OCI-LY7 (cell line): ENCODE data around the gene KIF12. TPM values are rescaled to one million over a fixed set of nuclear protein-coding genes. Genes with fewer than 3 reads are reported as not detected.

ENCODE experiments used
- BruUV-seq: library from RNA; stranded (reverse); fragments of 400-500 nt; replicated peaks from 2 replicates; lab custom pipeline; 2021; lab: Mats Ljungman, UMichigan
- CTCF ChIA-PET: fragments of 300-600 bp; sonication (Branson Sonifier 250); formaldehyde crosslinking; loops from one replicate; lab custom pipeline; 2022; ENCODE audit warnings: antibody characterized with exemption; ENCODE audit not compliant: unreplicated experiment; lab: Charles Lee
- POLR2A ChIA-PET: fragments of 300-600 bp; sonication (Branson Sonifier 250); formaldehyde crosslinking; loops from one replicate; lab custom pipeline; 2022; ENCODE audit warnings: antibody characterized with exemption; lab: Charles Lee
- DNase-seq: peaks from one replicate; pipeline ENCODE4 v3.0.0-alpha.2; 2015; ENCODE audit warnings: low spot score
- H2AFZ ChIP-seq: fragments of 200-600 bp; sonication (generic), shearing (Covaris generic); 2 replicates; pipeline ENCODE4 v1.6.1; 2014; ENCODE audit warnings: mild to moderate bottlenecking, antibody characterized with exemption, low read length, moderate library complexity
- H3K27ac ChIP-seq: fragments of 200-600 bp; sonication (generic); 2 replicates; pipeline ENCODE4 v1.5.1; 2014; ENCODE audit warnings: mixed run types, low read depth, mild to moderate bottlenecking, moderate library complexity, low read length, inconsistent platforms; ENCODE audit not compliant: poor library complexity, severe bottlenecking
- H3K36me3 ChIP-seq: fragments of 200-600 bp; sonication (generic); 2 replicates; pipeline ENCODE4 v1.6.1; 2014; ENCODE audit warnings: mild to moderate bottlenecking, antibody characterized with exemption, low read length, moderate library complexity, mixed read lengths; ENCODE audit not compliant: insufficient read depth
- H3K4me1 ChIP-seq: fragments of 200-600 bp; sonication (generic); 2 replicates; pipeline ENCODE4 v1.5.1; 2014; ENCODE audit warnings: mild to moderate bottlenecking, low read length; ENCODE audit not compliant: insufficient read depth, poor library complexity, severe bottlenecking
- H3K4me2 ChIP-seq: fragments of 200-600 bp; sonication (generic); 2 replicates; pipeline ENCODE4 v1.6.1; 2014; ENCODE audit warnings: mild to moderate bottlenecking, low read length
- H3K4me3 ChIP-seq: fragments of 200-600 bp; sonication (generic); 2 replicates; pipeline ENCODE4 v1.5.1; 2014; ENCODE audit warnings: mild to moderate bottlenecking, low read depth, low read length; ENCODE audit not compliant: poor library complexity, severe bottlenecking
- H3K79me2 ChIP-seq: fragments of 200-600 bp; sonication (generic); 2 replicates; pipeline ENCODE4 v1.6.1; 2016; ENCODE audit warnings: low read depth, mild to moderate bottlenecking, low read length, moderate library complexity, mixed read lengths; ENCODE audit not compliant: insufficient read depth
- H3K9me2 ChIP-seq: fragments of 200-600 bp; sonication (generic); 2 replicates; pipeline ENCODE4 v1.6.1; 2016; ENCODE audit warnings: mild to moderate bottlenecking, low read length, mixed read lengths; ENCODE audit not compliant: insufficient read depth
- H3K9me3 ChIP-seq: fragments of 200-600 bp; sonication (generic); 2 replicates; pipeline ENCODE4 v1.6.1; 2014; ENCODE audit warnings: mild to moderate bottlenecking, mixed run types, low read length, mixed read lengths
- H4K20me1 ChIP-seq: fragments of 200-600 bp; sonication (generic); 2 replicates; pipeline ENCODE4 v1.6.1; 2014; ENCODE audit warnings: mild to moderate bottlenecking, antibody characterized with exemption, low read length, moderate library complexity, mixed read lengths; ENCODE audit not compliant: insufficient read depth
- CTCF ChIP-seq: fragments of 200-600 bp; sonication (generic); conservative IDR thresholded peaks from 2 replicates; pipeline ENCODE4 v1.5.1; 2014; ENCODE audit warnings: mild to moderate bottlenecking, antibody characterized with exemption, low read length, moderate library complexity, mixed read lengths
- EZH2phosphoT487 ChIP-seq: fragments of 200-600 bp; sonication (generic); IDR thresholded peaks from 2 replicates; pipeline ENCODE4 v1.6.1; 2018; ENCODE audit warnings: low read depth, borderline replicate concordance, mild to moderate bottlenecking, mixed run types, antibody characterized with exemption, low read length, moderate library complexity, mixed read lengths
- intact Hi-C: fragments of 100-400 bp; cut with micrococcal nuclease; formaldehyde crosslinking; loops from one replicate; pipeline ENCODE4 v1.10.0; 2022; ENCODE audit not compliant: unreplicated experiment
- total RNA-seq, 2 experiments: library from RNA; depleted of rRNA in 1 of 2; stranded (reverse); fragments of >200 nt in 1 of 2; shearing (Covaris generic) in 1 of 2; gene quantifications; 2 replicates each; pipeline ENCODE4 v1.2.3, GENCODE V29; 2014 to 2022

KIF12 gene
- total RNA-seq, 2 experiments from 2014 or later, result not detected

GRCh38 chr9:114105236-114105635, 6.1 kb upstream of the KIF12 start:
- no peak overlapping the region for H2AFZ ChIP-seq
- no peaks in the 10 kb centered on the region for H3K9me3 ChIP-seq
- BruUV-seq, result no TSS peak
- DNase-seq, result no peak
- H3K4me3 ChIP-seq, result no peak overlapping the region
- H3K9me2 ChIP-seq, result no peaks in the 10 kb centered on the region
- TF ChIP-seq CTCF (no peak), EZH2phosphoT487 (no peak)
- POLR2A ChIA-PET, result interaction anchor here (0.7 kb wide), 1 partner anchor 145 kb away, joined by 3 read pairs; no protein-coding TSS in a partner anchor
- no peaks in the 10 kb centered on the region for H4K20me1 ChIP-seq
- no peaks in the 10 kb centered on the region for H3K36me3 ChIP-seq
- CTCF ChIA-PET, result no interaction called here
- intact Hi-C loops, result loop anchor here (10.0 kb wide), 1 partner anchor 50 kb away; the partner anchor contains the start of gene COL27A1
- H3K27ac ChIP-seq, result no peak overlapping the region
- H3K4me2 ChIP-seq, result no peak overlapping the region
- no peaks in the 10 kb centered on the region for H3K4me1 ChIP-seq
- H3K79me2 ChIP-seq, result no peaks in the 10 kb centered on the region

- Histone ChIP-seq H3K4me1 (no peaks in the 10 kb centered on the region), H3K27ac (no peak overlapping the region), H3K9me2 (no peaks in the 10 kb centered on the region), H3K4me2 (no peak overlapping the region), H3K4me3 (no peak overlapping the region), H2AFZ (no peak overlapping the region), H3K9me3 (no peaks in the 10 kb centered on the region), H3K36me3 (no peaks in the 10 kb centered on the region), H3K79me2 (no peaks in the 10 kb centered on the region), H4K20me1 (no peaks in the 10 kb centered on the region)
- no TSS peak for BruUV-seq
- intact Hi-C loops, result loop anchor here (10.0 kb wide), 1 partner anchor 52 kb away; the partner anchor contains the start of gene COL27A1
- no peak for DNase-seq
- POLR2A ChIA-PET, result no interaction called here
- CTCF ChIA-PET, result no interaction called here
- TF ChIP-seq CTCF (no peak), EZH2phosphoT487 (no peak)
Observed at GRCh38 chr9:114102484-114102883, 3.4 kb upstream of the KIF12 start.

- no peak for DNase-seq
- Histone ChIP-seq H3K4me1 (no peaks in the 10 kb centered on the region), H2AFZ (no peak overlapping the region), H3K9me3 (no peaks in the 10 kb centered on the region), H3K27ac (no peak overlapping the region), H3K4me3 (no peak overlapping the region), H3K36me3 (no peaks in the 10 kb centered on the region), H3K79me2 (no peaks in the 10 kb centered on the region), H3K4me2 (no peak overlapping the region), H4K20me1 (no peaks in the 10 kb centered on the region), H3K9me2 (no peaks in the 10 kb centered on the region)
- POLR2A ChIA-PET, result no interaction called here
- TF ChIP-seq EZH2phosphoT487, result no peak
- TF ChIP-seq CTCF, result no peak
- intact Hi-C loops, result loop anchor here (10.0 kb wide), 1 partner anchor 54 kb away; the partner anchor contains the start of gene COL27A1
- no TSS peak for BruUV-seq
- CTCF ChIA-PET, result no interaction called here
Observed at GRCh38 chr9:114100536-114100935, 1.4 kb upstream of the KIF12 start.
